Kidney epithelial cell (primary cell): Measurements from ENCODE around the gene GARIN5A. TPM values are rescaled to one million over a fixed set of nuclear protein-coding genes. Genes with fewer than 3 reads are reported as not detected.
A peak's percentile ranks its signal among the peaks of the same experiment; 100 is the strongest.

ENCODE experiments used
- DNase-seq: peaks from one replicate; pipeline ENCODE4 v3.0.0-alpha.2; 2010; ENCODE audit warnings: low read depth
- H3K27me3 ChIP-seq: 2 replicates; pipeline ENCODE4 v1.6.0; 2011; ENCODE audit warnings: low read length; ENCODE audit not compliant: control insufficient read depth, insufficient read depth
- H3K36me3 ChIP-seq: 2 replicates; pipeline ENCODE4 v1.5.1; 2011; ENCODE audit warnings: low read length; ENCODE audit not compliant: control insufficient read depth, insufficient read depth
- H3K4me3 ChIP-seq: 2 replicates; pipeline ENCODE4 v1.5.1; 2011; ENCODE audit warnings: low read depth, mild to moderate bottlenecking, control low read depth, low read length
- CTCF ChIP-seq: IDR thresholded peaks from 2 replicates; pipeline ENCODE4 v1.5.1; 2011; ENCODE audit warnings: mild to moderate bottlenecking, moderate library complexity, low read length, control low read depth, inconsistent platforms; ENCODE audit not compliant: insufficient read depth, poor library complexity, severe bottlenecking
- total RNA-seq: library from RNA; depleted of rRNA; stranded (reverse); fragments of >200 nt; gene quantifications from 2 replicates; pipeline ENCODE4 v1.2.3, GENCODE V29; 2015

Gene GARIN5A
- 8.5 and 9.9 TPM in 2 replicates for total RNA-seq

DNA sequence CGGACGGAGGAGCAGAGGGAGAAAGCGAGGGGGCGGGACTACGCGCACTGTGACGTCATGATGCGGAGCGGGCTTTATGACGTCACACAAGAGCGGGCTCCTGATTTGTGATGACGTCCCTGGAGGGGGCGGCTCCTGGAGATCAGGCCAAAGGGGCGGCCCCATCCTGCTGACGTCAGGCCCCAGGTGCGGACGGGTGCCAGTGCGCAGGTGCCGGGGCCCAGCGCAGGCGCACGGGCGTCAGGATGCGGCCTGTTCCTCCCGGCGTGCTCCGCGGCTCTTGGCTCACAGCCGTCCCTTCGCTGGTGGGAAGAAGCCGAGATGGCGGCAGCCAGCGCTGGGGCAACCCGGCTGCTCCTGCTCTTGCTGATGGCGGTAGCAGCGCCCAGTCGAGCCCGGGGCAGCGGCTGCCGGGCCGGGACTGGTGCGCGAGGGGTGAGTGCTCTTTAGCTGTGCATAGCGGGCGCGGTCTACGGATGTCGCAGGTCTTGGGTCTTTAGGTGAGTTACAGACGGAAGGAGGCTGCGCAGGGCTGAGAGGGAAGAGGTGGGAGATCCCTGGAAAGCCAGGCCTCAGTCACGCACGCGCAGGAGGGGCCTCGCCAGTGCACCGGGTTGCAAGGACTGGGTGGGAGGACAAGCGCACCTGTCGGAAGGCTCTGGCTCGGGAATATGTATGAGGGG lies at the start of gene GARIN5A, which contains the start of gene EMC10:
Gene GARIN5A, minus strand, starts transcription at position 625 of the 683 bp plus-strand sequence. Its CDS starts 460 bp downstream, at position 165.
Gene EMC10, plus strand, starts transcription at position 284 of the 683 bp plus-strand sequence. Its CDS starts 38 bp downstream, at position 322.
- DNase-seq, result peak; percentile 68
- H3K4me3 ChIP-seq, result peak within 1 kb of the TSS; percentile 79
- no peak for TF ChIP-seq CTCF
- no peaks in the 10 kb centered on the region for H3K36me3 ChIP-seq
- H3K27me3 ChIP-seq, result no peaks in the 10 kb centered on the region

DNA sequence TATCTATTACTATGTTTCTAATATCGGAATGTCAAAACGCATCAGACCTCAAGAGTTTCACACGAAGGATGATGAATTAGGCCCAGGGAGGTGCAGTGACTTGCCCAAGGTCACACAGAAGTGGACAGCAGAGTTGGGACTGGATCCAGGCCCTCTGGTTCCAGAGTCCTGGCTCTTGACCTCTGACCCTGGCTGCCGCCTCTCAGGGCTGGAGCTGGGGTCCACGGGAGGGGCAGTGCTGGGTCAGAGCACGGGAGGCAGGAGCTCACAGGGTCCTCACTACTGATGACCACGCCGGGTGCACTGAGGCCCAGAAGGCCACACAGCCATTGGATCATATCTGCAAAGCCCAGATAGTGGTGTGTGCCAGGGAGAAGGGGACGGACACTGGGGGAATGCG lies 46.2 kb upstream of the GARIN5A start:
- DNase-seq, result no peak
- Histone ChIP-seq H3K27me3 (no peaks in the 10 kb centered on the region), H3K4me3 (no peak overlapping the region), H3K36me3 (no peaks in the 10 kb centered on the region)
- TF ChIP-seq CTCF, result no peak

- DNase-seq, result no peak
- Histone ChIP-seq H3K4me3 (no peak overlapping the region), H3K27me3 (no peaks in the 10 kb centered on the region), H3K36me3 (no peaks in the 10 kb centered on the region)
- TF ChIP-seq CTCF, result no peak
Measured at GRCh38 chr19:50520822-50521465, 44.3 kb upstream of the GARIN5A start.

- H3K36me3 ChIP-seq, result no peaks in the 10 kb centered on the region
- TF ChIP-seq CTCF, result no peak
- peaks cover 3% of the 10 kb centered on the region for H3K27me3 ChIP-seq
- no peak overlapping the region for H3K4me3 ChIP-seq
- no peak for DNase-seq
Measured at GRCh38 chr19:50519006-50519575, 42.4 kb upstream of the GARIN5A start.

DNA sequence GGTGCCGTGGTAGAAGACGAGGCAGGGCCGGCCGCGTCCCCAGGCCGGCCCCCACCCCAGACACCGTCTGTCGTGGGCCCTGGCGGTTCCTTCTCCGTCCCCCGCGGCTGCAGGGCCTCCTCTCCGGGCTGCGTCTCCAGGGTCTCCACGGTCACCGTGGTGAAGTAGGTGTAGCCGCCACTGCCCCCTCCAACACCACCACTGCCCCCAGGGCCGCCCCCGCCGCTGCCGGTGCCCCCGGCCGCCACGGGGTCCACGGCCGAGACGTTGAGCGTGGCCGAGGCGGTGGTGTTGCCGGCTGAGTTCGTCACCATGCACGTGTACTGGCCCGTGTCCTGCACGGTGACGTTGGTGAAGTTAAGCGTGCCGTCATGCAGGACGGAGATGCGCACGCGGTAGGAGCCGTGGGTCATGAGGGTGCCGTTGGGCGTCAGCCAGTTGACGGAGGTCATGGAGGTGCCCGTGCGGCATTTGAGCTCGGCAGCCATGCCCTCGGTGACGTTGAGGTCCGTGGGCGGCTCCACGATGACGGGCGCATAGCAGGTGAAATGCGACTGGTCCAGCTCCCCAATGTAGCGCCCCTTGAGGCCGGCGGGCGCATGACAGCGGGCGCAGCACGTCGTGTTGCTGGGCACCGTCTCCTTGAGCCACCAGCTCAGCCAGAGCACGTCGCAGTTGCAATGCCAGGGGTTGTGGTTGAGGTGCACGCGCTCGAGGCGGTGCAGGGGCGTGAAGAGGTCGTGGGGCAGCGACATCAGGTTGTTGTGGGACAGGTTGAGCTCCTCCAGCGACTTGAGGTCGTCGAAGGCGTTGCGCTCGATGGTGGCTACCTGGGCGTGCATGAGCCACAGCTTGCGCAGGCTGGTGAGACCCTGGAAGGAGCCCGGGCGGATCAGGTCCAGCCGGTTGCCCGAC lies 41.7 kb upstream of the GARIN5A start:
- no peak overlapping the region for H3K4me3 ChIP-seq
- DNase-seq, result no peak
- H3K36me3 ChIP-seq, result no peaks in the 10 kb centered on the region
- peaks cover 9% of the 10 kb centered on the region for H3K27me3 ChIP-seq
- TF ChIP-seq CTCF, result no peak
